Pericardium fibroblast (primary cell): Measurements from ENCODE around the gene TMEM39B. TPM values are rescaled to one million over a fixed set of nuclear protein-coding genes. Genes with fewer than 3 reads are reported as not detected.

ENCODE experiments used
- total RNA-seq: library from RNA; depleted of rRNA; stranded (reverse); fragments of >200 nt; gene quantifications from 2 replicates; pipeline ENCODE4 v1.2.3, GENCODE V29; 2015

TMEM39B gene
- 3.6 and 5.5 TPM in 2 replicates for total RNA-seq

GRCh38 chr1:32072622-32073298 is at the start of gene TMEM39B:
Gene TMEM39B (plus strand): TSS chr1:32072939. CDS start chr1:32073048, 109 bp downstream.

GRCh38 chr1:32107742-32108661 is 35.3 kb downstream of the TMEM39B start, which contains the start of gene KPNA6:
Gene KPNA6 (plus strand): TSS chr1:32108056. CDS start chr1:32108131, 75 bp downstream.

Other genes with a start within 250 kb of the TMEM39B start
- gene PTP4A2, start 134.6 kb upstream of the TMEM39B start, total RNA-seq = 162 and 189 TPM in 2 replicates
- gene KHDRBS1, start 59.1 kb upstream of the TMEM39B start, total RNA-seq = 40.5 and 40.9 TPM in 2 replicates
- 32.6 and 33.3 TPM in 2 replicates for gene KPNA6, start 35.1 kb downstream of the TMEM39B start, total RNA-seq
- 58.0 and 63.5 TPM in 2 replicates for gene TXLNA, start 106.7 kb downstream of the TMEM39B start, total RNA-seq
- 12.3 and 21.6 TPM in 2 replicates for gene CCDC28B, start 127.7 kb downstream of the TMEM39B start, total RNA-seq
- 0.12 and 0.94 TPM in 2 replicates for gene IQCC, start 132.7 kb downstream of the TMEM39B start, total RNA-seq
- gene DCDC2B, start 136.2 kb downstream of the TMEM39B start, total RNA-seq = not detected in 2 replicates
- 8.2 and 16.6 TPM in 2 replicates for gene TMEM234, start 149.4 kb downstream of the TMEM39B start, total RNA-seq
- gene EIF3I, start 149.5 kb downstream of the TMEM39B start, total RNA-seq = 243 and 249 TPM in 2 replicates
- 0.68 and 6.1 TPM in 2 replicates for gene FAM167B, start 174.3 kb downstream of the TMEM39B start, total RNA-seq
- gene LCK, start 178.3 kb downstream of the TMEM39B start, total RNA-seq = not detected in 2 replicates
- gene HDAC1, start 219.1 kb downstream of the TMEM39B start, total RNA-seq = 49.2 and 59.0 TPM in 2 replicates